SK-N-SH treated with all-trans-retinoic acid at 6 μM for 48 hours (cell line): ENCODE measurements around the gene B3GNT5.

ENCODE experiments used
- BACH2 ChIP-seq: fragments of 250-450 bp; sonication (Bioruptor Pico); IDR thresholded peaks from 2 replicates; pipeline ENCODE4 v1.9.0; 2021; ENCODE audit warnings: mild to moderate bottlenecking, borderline replicate concordance
- ZFP30 ChIP-seq: fragments of 450-650 bp; formaldehyde crosslinking; IDR thresholded peaks from 2 replicates; pipeline ENCODE4 v1.5.0; 2022; ENCODE audit warnings: mild to moderate bottlenecking, moderate library complexity
- TF ChIP-seq, protein P1 (sequence below): fragments of 250-450 bp; sonication (Bioruptor Pico); IDR thresholded peaks from 2 replicates; pipeline ENCODE4 v1.5.0; 2020; ENCODE audit warnings: mild to moderate bottlenecking, moderate library complexity
- TF ChIP-seq, protein P2 (sequence below): fragments of 250-450 bp; sonication (Bioruptor Pico); IDR thresholded peaks from 2 replicates; pipeline ENCODE4 v1.8.0; 2021; ENCODE audit warnings: low read depth, mild to moderate bottlenecking, moderate library complexity, borderline replicate concordance

DNA sequence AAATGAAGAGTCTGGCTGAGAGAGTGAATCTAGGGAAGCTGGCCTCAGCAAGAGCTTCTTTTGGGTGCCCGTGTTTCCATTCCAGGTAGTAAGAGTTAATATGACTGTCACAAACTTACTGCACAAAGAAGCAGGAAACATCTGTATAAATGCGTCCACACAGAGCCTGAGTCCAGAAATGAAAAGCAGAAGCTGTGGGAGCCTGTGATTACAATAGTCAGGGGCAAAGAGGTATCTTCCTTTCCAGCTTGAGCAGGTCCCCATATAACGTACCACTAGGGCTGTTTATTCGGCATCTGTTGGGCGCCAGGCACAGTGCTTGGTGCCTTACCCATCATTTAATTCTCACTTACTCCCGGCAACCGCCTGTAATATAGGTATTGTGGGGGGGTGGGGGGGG, 40.5 kb upstream of the B3GNT5 start:
- TF ChIP-seq, protein P1, sequence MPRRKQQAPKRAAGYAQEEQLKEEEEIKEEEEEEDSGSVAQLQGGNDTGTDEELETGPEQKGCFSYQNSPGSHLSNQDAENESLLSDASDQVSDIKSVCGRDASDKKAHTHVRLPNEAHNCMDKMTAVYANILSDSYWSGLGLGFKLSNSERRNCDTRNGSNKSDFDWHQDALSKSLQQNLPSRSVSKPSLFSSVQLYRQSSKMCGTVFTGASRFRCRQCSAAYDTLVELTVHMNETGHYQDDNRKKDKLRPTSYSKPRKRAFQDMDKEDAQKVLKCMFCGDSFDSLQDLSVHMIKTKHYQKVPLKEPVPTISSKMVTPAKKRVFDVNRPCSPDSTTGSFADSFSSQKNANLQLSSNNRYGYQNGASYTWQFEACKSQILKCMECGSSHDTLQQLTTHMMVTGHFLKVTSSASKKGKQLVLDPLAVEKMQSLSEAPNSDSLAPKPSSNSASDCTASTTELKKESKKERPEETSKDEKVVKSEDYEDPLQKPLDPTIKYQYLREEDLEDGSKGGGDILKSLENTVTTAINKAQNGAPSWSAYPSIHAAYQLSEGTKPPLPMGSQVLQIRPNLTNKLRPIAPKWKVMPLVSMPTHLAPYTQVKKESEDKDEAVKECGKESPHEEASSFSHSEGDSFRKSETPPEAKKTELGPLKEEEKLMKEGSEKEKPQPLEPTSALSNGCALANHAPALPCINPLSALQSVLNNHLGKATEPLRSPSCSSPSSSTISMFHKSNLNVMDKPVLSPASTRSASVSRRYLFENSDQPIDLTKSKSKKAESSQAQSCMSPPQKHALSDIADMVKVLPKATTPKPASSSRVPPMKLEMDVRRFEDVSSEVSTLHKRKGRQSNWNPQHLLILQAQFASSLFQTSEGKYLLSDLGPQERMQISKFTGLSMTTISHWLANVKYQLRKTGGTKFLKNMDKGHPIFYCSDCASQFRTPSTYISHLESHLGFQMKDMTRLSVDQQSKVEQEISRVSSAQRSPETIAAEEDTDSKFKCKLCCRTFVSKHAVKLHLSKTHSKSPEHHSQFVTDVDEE (CRISPR knock-in tag), result no peak
- no peak for TF ChIP-seq ZFP30 (CRISPR knock-in tag)
- TF ChIP-seq, protein P2, sequence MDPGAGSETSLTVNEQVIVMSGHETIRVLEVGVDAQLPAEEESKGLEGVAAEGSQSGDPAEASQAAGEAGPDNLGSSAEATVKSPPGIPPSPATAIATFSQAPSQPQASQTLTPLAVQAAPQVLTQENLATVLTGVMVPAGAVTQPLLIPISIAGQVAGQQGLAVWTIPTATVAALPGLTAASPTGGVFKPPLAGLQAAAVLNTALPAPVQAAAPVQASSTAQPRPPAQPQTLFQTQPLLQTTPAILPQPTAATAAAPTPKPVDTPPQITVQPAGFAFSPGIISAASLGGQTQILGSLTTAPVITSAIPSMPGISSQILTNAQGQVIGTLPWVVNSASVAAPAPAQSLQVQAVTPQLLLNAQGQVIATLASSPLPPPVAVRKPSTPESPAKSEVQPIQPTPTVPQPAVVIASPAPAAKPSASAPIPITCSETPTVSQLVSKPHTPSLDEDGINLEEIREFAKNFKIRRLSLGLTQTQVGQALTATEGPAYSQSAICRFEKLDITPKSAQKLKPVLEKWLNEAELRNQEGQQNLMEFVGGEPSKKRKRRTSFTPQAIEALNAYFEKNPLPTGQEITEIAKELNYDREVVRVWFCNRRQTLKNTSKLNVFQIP, result no peak
- no peak for TF ChIP-seq BACH2 (CRISPR knock-in tag)
